ENCODE measurements around the gene DTNBP1.

DTNBP1 gene

GRCh38 chr6:15513131-15513771 lies 149.6 kb downstream of the DTNBP1 start:
- Histone ChIP-seq H3K4me3 (ENCODE audit: extremely low read depth, insufficient read depth, low read length, poor library complexity, severe bottlenecking) (no peak overlapping the region), H3K36me3 (ENCODE audit: control insufficient read depth, insufficient read depth, low read length) (peaks cover 78% of the 10 kb centered on the region), H3K4me1 (ENCODE audit: control insufficient read depth, insufficient read depth, low read length, poor library complexity, severe bottlenecking) (peaks cover 13% of the 10 kb centered on the region), H3K9me3 (ENCODE audit: control insufficient read depth, low read length) (no peaks in the 10 kb centered on the region), H3K27ac (ENCODE audit: low read depth, low read length, severe bottlenecking) (no peak overlapping the region)
- 92 to 93% methylated on average over 33 of the region's 34 CpGs for WGBS, 2 experiments (ENCODE audit: insufficient coverage in 2 of 2)

GRCh38 chr6:15512721-15513120 lies 150.1 kb downstream of the DTNBP1 start:
- H3K4me1 ChIP-seq (ENCODE audit: control insufficient read depth, insufficient read depth, low read length, poor library complexity, severe bottlenecking): peaks cover 13% of the 10 kb centered on the region
- H3K27ac ChIP-seq (ENCODE audit: low read depth, low read length, severe bottlenecking): no peak overlapping the region
- H3K36me3 ChIP-seq (ENCODE audit: control insufficient read depth, insufficient read depth, low read length): peaks cover 79% of the 10 kb centered on the region
- WGBS, 2 experiments (ENCODE audit: insufficient coverage in 2 of 2): 88 to 93% methylated on average over 4 to 6 of the region's 9 CpGs
- no peaks in the 10 kb centered on the region for H3K9me3 ChIP-seq (ENCODE audit: control insufficient read depth, low read length)
- no peak overlapping the region for H3K4me3 ChIP-seq (ENCODE audit: extremely low read depth, insufficient read depth, low read length, poor library complexity, severe bottlenecking)

- Histone ChIP-seq H3K9me3 (ENCODE audit: control insufficient read depth, low read length) (no peaks in the 10 kb centered on the region), H3K27ac (ENCODE audit: low read depth, low read length, severe bottlenecking) (no peak overlapping the region), H3K4me1 (ENCODE audit: control insufficient read depth, insufficient read depth, low read length, poor library complexity, severe bottlenecking) (peaks cover 13% of the 10 kb centered on the region), H3K36me3 (ENCODE audit: control insufficient read depth, insufficient read depth, low read length) (peaks cover 79% of the 10 kb centered on the region), H3K4me3 (ENCODE audit: extremely low read depth, insufficient read depth, low read length, poor library complexity, severe bottlenecking) (no peak overlapping the region)
- 92 to 95% methylated on average over 15 to 18 of the region's 18 CpGs for WGBS, 2 experiments (ENCODE audit: insufficient coverage in 2 of 2)
Observed at GRCh38 chr6:15512126-15512525, 150.7 kb downstream of the DTNBP1 start.

GRCh38 chr6:15511248-15512125 lies 151.3 kb downstream of the DTNBP1 start:
- H3K36me3 ChIP-seq (ENCODE audit: control insufficient read depth, insufficient read depth, low read length): peaks cover 78% of the 10 kb centered on the region
- WGBS, 2 experiments (ENCODE audit: insufficient coverage in 2 of 2): 95 to 99% methylated on average over 10 to 12 of the region's 14 CpGs
- peaks cover 13% of the 10 kb centered on the region for H3K4me1 ChIP-seq (ENCODE audit: control insufficient read depth, insufficient read depth, low read length, poor library complexity, severe bottlenecking)
- H3K27ac ChIP-seq (ENCODE audit: low read depth, low read length, severe bottlenecking): no peak overlapping the region
- H3K9me3 ChIP-seq (ENCODE audit: control insufficient read depth, low read length): no peaks in the 10 kb centered on the region
- no peak overlapping the region for H3K4me3 ChIP-seq (ENCODE audit: extremely low read depth, insufficient read depth, low read length, poor library complexity, severe bottlenecking)

GRCh38 chr6:15510536-15511247 lies 152.1 kb downstream of the DTNBP1 start:
- H3K27ac ChIP-seq (ENCODE audit: low read depth, low read length, severe bottlenecking): no peak overlapping the region
- peaks cover 76% of the 10 kb centered on the region for H3K36me3 ChIP-seq (ENCODE audit: control insufficient read depth, insufficient read depth, low read length)
- 87 to 90% methylated on average over 15 to 16 of the region's 16 CpGs for WGBS, 2 experiments (ENCODE audit: insufficient coverage in 2 of 2)
- H3K9me3 ChIP-seq (ENCODE audit: control insufficient read depth, low read length): no peaks in the 10 kb centered on the region
- H3K4me3 ChIP-seq (ENCODE audit: extremely low read depth, insufficient read depth, low read length, poor library complexity, severe bottlenecking): no peak overlapping the region
- H3K4me1 ChIP-seq (ENCODE audit: control insufficient read depth, insufficient read depth, low read length, poor library complexity, severe bottlenecking): peaks cover 13% of the 10 kb centered on the region

- Histone ChIP-seq H3K9me3 (ENCODE audit: control insufficient read depth, low read length) (no peaks in the 10 kb centered on the region), H3K4me3 (ENCODE audit: extremely low read depth, insufficient read depth, low read length, poor library complexity, severe bottlenecking) (no peak overlapping the region), H3K36me3 (ENCODE audit: control insufficient read depth, insufficient read depth, low read length) (peaks cover 74% of the 10 kb centered on the region), H3K4me1 (ENCODE audit: control insufficient read depth, insufficient read depth, low read length, poor library complexity, severe bottlenecking) (peaks cover 13% of the 10 kb centered on the region), H3K27ac (ENCODE audit: low read depth, low read length, severe bottlenecking) (no peak overlapping the region)
- 86% methylated on average over 4 of the region's 6 CpGs; no CpG with 5 or more reads in 1 of the 2 experiments for WGBS, 2 experiments (ENCODE audit: insufficient coverage in 2 of 2)
Observed at GRCh38 chr6:15510121-15510520, 152.7 kb downstream of the DTNBP1 start.

GRCh38 chr6:15509335-15509933 lies 153.4 kb downstream of the DTNBP1 start:
- Histone ChIP-seq H3K4me1 (ENCODE audit: control insufficient read depth, insufficient read depth, low read length, poor library complexity, severe bottlenecking) (peaks cover 20% of the 10 kb centered on the region), H3K9me3 (ENCODE audit: control insufficient read depth, low read length) (no peaks in the 10 kb centered on the region), H3K27ac (ENCODE audit: low read depth, low read length, severe bottlenecking) (no peak overlapping the region), H3K36me3 (ENCODE audit: control insufficient read depth, insufficient read depth, low read length) (peaks cover 69% of the 10 kb centered on the region), H3K4me3 (ENCODE audit: extremely low read depth, insufficient read depth, low read length, poor library complexity, severe bottlenecking) (no peak overlapping the region)
- WGBS, 2 experiments (ENCODE audit: insufficient coverage in 2 of 2): 84 to 89% methylated on average over 7 to 10 of the region's 13 CpGs

GRCh38 chr6:15508931-15509330 lies 153.9 kb downstream of the DTNBP1 start:
- Histone ChIP-seq H3K4me1 (ENCODE audit: control insufficient read depth, insufficient read depth, low read length, poor library complexity, severe bottlenecking) (peaks cover 19% of the 10 kb centered on the region), H3K36me3 (ENCODE audit: control insufficient read depth, insufficient read depth, low read length) (peaks cover 67% of the 10 kb centered on the region), H3K27ac (ENCODE audit: low read depth, low read length, severe bottlenecking) (no peak overlapping the region), H3K9me3 (ENCODE audit: control insufficient read depth, low read length) (no peaks in the 10 kb centered on the region), H3K4me3 (ENCODE audit: extremely low read depth, insufficient read depth, low read length, poor library complexity, severe bottlenecking) (no peak overlapping the region)
- WGBS, 2 experiments (ENCODE audit: insufficient coverage in 2 of 2): 91 to 94% methylated on average over 9 to 13 of the region's 15 CpGs

- H3K36me3 ChIP-seq (ENCODE audit: control insufficient read depth, insufficient read depth, low read length): peaks cover 65% of the 10 kb centered on the region
- no peak overlapping the region for H3K4me3 ChIP-seq (ENCODE audit: extremely low read depth, insufficient read depth, low read length, poor library complexity, severe bottlenecking)
- H3K4me1 ChIP-seq (ENCODE audit: control insufficient read depth, insufficient read depth, low read length, poor library complexity, severe bottlenecking): peaks cover 19% of the 10 kb centered on the region
- 95 to 100% methylated on average over 1 to 4 of the region's 6 CpGs for WGBS, 2 experiments (ENCODE audit: insufficient coverage in 2 of 2)
- H3K9me3 ChIP-seq (ENCODE audit: control insufficient read depth, low read length): no peaks in the 10 kb centered on the region
- H3K27ac ChIP-seq (ENCODE audit: low read depth, low read length, severe bottlenecking): no peak overlapping the region
Observed at GRCh38 chr6:15508441-15508871, 154.4 kb downstream of the DTNBP1 start.

GRCh38 chr6:15507746-15508145 lies 155.1 kb downstream of the DTNBP1 start:
- Histone ChIP-seq H3K36me3 (ENCODE audit: control insufficient read depth, insufficient read depth, low read length) (peaks cover 65% of the 10 kb centered on the region), H3K4me3 (ENCODE audit: extremely low read depth, insufficient read depth, low read length, poor library complexity, severe bottlenecking) (no peak overlapping the region), H3K4me1 (ENCODE audit: control insufficient read depth, insufficient read depth, low read length, poor library complexity, severe bottlenecking) (peaks cover 19% of the 10 kb centered on the region), H3K27ac (ENCODE audit: low read depth, low read length, severe bottlenecking) (no peak overlapping the region), H3K9me3 (ENCODE audit: control insufficient read depth, low read length) (no peaks in the 10 kb centered on the region)
- WGBS, 2 experiments (ENCODE audit: insufficient coverage in 2 of 2): 86 to 89% methylated on average over 14 of the region's 14 CpGs

Data from mesodermal cell (in vitro differentiated cells).